GM12864 (cell line): Measurements from ENCODE around the gene BNIP3.
"Not testable (repeated sequence)": the region's sequence is repeated elsewhere in the genome, so short reads cannot be mapped to it uniquely, and the experiment has no call there.

ENCODE experiments used
- DNase-seq: peaks from one replicate; pipeline ENCODE4 v3.0.0-alpha.2; 2011; ENCODE audit warnings: low read depth
- H3K4me3 ChIP-seq: 2 replicates; pipeline ENCODE4 v1.5.1; 2011; ENCODE audit warnings: mild to moderate bottlenecking, low read depth, low read length, control low read depth
- TF ChIP-seq, protein P1 (sequence below): IDR thresholded peaks from 2 replicates; pipeline ENCODE4 v1.5.1; 2011; ENCODE audit warnings: low read depth, mild to moderate bottlenecking, moderate library complexity, low read length, control low read depth, inconsistent platforms; ENCODE audit errors: missing control alignments

BNIP3 gene

GRCh38 chr10:131955591-131956340 is 26.0 kb downstream of the BNIP3 start:
- TF ChIP-seq, protein P1, sequence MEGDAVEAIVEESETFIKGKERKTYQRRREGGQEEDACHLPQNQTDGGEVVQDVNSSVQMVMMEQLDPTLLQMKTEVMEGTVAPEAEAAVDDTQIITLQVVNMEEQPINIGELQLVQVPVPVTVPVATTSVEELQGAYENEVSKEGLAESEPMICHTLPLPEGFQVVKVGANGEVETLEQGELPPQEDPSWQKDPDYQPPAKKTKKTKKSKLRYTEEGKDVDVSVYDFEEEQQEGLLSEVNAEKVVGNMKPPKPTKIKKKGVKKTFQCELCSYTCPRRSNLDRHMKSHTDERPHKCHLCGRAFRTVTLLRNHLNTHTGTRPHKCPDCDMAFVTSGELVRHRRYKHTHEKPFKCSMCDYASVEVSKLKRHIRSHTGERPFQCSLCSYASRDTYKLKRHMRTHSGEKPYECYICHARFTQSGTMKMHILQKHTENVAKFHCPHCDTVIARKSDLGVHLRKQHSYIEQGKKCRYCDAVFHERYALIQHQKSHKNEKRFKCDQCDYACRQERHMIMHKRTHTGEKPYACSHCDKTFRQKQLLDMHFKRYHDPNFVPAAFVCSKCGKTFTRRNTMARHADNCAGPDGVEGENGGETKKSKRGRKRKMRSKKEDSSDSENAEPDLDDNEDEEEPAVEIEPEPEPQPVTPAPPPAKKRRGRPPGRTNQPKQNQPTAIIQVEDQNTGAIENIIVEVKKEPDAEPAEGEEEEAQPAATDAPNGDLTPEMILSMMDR = no peak
- no peak for DNase-seq

DNA sequence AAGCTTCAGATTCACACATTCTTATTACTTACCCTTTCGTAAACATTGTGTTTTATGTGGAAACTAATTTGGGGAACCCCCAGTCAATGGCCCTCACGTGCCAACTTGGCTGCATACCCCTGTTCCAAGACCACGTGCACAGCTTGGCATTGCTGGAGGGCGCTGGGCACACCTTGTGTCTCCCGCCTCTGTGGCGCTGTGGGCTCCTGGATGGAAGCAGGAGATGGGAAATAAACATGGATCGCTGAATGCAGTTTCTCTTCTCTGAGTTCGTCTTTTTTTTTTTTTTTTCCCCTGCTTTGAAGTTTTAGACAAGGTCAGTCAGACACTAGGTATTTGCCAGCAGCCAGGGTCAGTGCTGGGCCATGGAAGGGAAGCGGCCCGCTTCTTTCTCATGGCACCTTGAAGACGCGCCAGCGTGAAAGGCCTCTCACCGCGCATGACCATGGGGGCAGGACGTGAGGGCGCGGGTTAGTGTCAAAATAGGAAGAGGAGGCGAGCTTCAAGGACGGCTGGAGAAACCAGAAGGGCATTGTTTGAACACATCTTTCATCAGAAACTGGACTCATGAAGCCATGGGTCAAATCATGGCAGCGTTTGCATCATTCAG is 27.3 kb downstream of the BNIP3 start:
- no peak for DNase-seq
- H3K4me3 ChIP-seq = no peak overlapping the region
- TF ChIP-seq, protein P1 = no peak

More at GRCh38 chr10:131955591-131956340, 26.0 kb downstream of the BNIP3 start:
- no peak overlapping the region for H3K4me3 ChIP-seq

DNA sequence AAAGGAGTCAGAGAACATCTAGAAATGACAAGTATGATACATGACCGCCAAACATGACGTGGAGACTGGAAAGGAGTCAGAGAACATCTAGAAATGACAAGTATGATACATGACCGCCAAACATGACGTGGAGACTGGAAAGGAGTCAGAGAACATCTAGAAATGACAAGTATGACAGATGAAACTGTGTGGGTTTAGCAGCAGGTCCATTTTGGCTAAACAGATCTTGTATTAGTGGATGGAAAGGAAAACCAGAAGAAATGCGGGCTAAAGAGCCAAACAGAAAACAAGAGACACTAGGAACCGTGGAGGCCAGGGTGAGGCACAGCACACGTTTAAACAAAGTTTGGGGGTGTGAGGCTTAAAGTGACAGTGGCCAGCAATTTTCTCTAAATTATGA is 31.8 kb downstream of the BNIP3 start:
- not testable (repeated sequence) for DNase-seq, H3K4me3 ChIP-seq

DNA sequence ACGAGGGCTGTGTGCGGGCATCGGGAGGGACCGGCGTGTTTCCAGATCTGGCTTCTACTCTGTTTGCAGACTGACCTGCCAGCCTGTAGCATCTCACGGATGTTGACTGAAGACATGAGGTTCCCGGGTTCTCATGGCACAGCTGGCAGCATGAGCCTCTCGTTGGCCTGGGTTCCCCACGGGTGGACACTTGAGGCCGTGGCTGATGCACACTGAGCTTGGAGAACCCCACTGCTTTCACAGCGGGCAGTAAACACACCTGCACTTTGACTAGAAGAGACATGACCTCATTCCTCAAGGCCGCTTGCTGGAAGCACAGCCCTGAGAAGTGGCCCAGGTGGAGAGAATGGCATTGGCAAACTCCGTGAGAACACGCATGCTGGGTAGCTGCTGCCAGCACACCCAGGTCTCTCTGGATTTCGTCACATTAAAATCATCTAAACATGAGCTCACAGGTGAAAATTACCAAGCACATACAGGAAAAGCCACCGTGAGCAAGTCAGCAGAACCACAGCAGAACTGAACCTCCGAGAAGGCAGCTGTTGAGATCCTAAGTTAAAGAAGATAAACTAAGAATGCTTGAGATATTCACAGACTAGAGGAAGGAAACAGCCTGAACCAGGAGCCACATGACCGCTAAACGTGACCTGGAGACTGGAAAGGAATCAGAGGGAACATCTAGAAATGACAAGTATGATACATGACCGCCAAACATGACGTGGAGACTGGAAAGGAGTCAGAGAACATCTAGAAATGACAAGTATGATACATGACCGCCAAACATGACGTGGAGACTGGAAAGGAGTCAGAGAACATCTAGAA is 32.5 kb downstream of the BNIP3 start:
- no peak for DNase-seq
- H3K4me3 ChIP-seq = no peak overlapping the region
- TF ChIP-seq, protein P1 = no peak

DNA sequence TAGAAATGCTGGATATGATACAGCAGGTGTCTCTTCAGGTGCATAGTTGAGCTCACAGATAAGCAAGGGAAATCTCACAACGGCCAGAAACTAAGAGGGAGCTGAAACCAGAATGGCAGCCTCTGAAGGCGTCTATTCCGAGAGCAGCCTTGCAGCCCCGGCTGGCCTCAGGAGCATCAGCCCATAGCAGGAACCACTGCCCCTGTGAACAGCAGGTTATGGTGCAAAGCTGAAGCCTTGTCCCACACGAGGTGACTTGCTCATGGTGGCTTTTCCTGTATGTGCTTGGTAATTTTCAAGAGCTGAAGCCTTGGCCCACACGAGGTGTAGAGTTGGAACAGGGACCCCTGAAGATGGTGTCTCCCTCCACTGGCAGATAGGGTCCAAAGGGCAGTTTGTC is 33.2 kb downstream of the BNIP3 start:
- TF ChIP-seq, protein P1 = no peak

DNA sequence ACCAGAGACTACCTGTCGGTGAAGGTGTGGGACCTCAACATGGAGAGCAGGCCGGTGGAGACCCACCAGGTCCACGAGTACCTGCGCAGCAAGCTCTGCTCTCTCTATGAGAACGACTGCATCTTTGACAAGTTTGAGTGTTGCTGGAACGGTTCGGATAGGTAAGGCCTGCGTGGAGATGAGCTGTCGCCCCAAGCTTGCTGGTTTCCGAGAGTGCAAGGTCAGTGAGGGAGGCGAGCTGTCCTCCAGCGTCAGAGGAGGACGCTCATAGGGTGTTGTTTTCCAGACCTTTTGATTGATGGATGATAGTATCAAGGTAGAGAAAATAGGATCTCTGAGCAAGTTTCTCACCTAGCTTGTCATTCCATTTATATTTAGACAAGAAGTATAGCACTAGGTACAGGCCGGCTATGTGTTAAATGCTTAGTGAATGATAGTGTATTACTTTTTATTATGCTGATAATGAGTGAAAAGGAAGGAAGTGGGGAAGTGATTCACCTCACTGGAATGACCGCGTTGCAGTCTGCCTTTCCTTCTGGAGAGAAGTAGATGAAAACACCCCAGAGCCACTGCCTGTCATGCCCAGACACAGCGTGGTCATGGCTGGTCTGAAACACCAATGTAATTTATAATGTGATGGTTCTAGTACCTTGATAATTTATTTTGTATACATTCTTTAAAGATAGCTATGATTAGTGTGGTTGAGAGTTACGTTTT is 33.9 kb downstream of the BNIP3 start:
- no peak for DNase-seq
- TF ChIP-seq, protein P1 = no peak
- no peak overlapping the region for H3K4me3 ChIP-seq

More for the DNA sequence above, 33.2 kb downstream of the BNIP3 start:
- no peak for DNase-seq
- no peak overlapping the region for H3K4me3 ChIP-seq

DNA sequence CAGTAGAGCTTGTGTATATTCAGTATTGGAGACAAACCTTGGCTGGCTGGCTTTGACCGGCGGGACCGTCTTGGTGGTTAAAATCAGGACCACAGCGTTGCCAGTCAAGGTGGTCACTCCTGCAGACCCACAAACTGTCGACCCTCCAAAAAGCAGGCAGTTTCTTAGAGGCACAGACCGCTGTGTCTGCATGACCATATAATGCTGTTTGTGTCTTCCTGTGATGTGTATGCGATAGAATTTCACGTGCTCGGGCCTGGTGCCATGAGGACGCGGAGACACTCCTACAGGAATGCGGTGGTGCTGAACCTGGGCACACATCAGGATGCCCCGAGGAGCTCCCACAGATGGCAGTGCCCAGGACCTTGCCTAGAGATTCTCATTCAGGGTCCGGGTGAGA is 34.8 kb downstream of the BNIP3 start:
- no peak overlapping the region for H3K4me3 ChIP-seq
- TF ChIP-seq, protein P1 = no peak
- no peak for DNase-seq
